ENCODE measurements around the gene GADD45G. TPM values are rescaled to one million over a fixed set of nuclear protein-coding genes. Genes with fewer than 3 reads are reported as not detected.

The GADD45G gene
- total and polyA plus RNA-seq, 2 of the 8 experiments (the other 6 are each of a cell fraction or from before 2014, with no cell fraction given): 7.0 to 11.4 TPM

DNA sequence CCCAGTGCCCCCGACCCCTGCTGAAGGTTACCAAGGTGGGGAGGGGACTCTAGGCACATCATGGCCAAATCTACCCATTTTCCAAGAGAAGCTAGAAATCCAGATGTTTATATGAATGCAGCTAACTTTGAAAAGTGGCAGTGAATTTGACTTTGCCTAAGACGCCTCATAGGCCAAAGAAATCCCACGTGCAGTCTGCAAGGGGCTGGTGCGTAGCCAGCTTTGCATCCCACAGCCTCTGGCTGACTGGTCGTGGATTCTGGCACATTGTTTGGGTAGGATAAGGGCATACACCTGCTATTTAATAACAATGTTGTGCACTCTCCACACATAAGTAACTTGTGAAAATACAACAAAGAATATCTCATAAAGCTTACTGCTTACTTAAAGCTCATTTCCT is 3.5 kb upstream of the GADD45G start (continued):
- TF ChIP-seq HDAC6 (IDR thresholded peaks at IDR 0.05; ENCODE audit: low read depth, low read length): no peak
